ENCODE data around the gene TMEM256. TPM values are rescaled to one million over a fixed set of nuclear protein-coding genes. Genes with fewer than 3 reads are reported as not detected.

Gene TMEM256
- polyA plus RNA-seq, 1 donor from 2014 or later = 161 TPM

DNA sequence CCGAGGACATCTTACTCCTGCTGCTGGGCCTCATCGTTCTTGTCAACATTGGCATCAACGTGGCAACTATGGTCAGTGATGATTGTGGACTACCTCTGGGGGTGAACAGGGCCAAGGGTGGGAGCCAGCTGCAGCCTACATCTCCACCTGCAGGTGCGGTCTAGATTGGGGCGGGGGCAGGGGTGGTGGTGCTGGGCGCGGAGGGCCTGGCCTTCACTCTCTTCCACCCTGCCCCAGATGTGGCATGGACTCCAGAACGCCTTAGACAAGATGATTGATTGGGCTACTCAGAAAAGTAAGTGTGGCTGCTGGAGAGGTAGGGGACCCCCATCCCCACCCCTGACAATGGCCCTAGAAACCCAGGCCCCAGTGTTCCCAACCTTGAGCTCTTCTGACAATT, 21.9 kb upstream of the TMEM256 start:
- Histone ChIP-seq H3K4me3 (ENCODE audit: low read length) (no peak overlapping the region), H2AFZ (ENCODE audit: low read depth, low read length) (no peak overlapping the region), H3K27ac (ENCODE audit: low read length) (no peak overlapping the region), H3K9me3 (ENCODE audit: low read length) (no peaks in the 10 kb centered on the region), H3K9me2 (ENCODE audit: insufficient read depth, low read length) (no peaks in the 10 kb centered on the region), H3K36me3 (ENCODE audit: insufficient read depth, low read length) (no peaks in the 10 kb centered on the region), H3K27me3 (ENCODE audit: insufficient read depth, low read depth, low read length) (no peaks in the 10 kb centered on the region), H3K4me2 (ENCODE audit: low read length) (no peak overlapping the region), H4K20me1 (ENCODE audit: insufficient read depth) (no peaks in the 10 kb centered on the region), H3K79me2 (replicated peaks; ENCODE audit: insufficient read depth, low read length) (no peaks in the 10 kb centered on the region), H3F3A (ENCODE audit: insufficient read depth, low read length, poor library complexity, severe bottlenecking) (no peaks in the 10 kb centered on the region), H3K9ac (ENCODE audit: low read length) (no peak overlapping the region)
- TF ChIP-seq RAD21 (conservative IDR thresholded peaks at IDR 0.05) (no peak), SMC3 (conservative IDR thresholded peaks at IDR 0.05; ENCODE audit: poor library complexity) (no peak), EZH2 (IDR thresholded peaks at IDR 0.05; ENCODE audit: borderline replicate concordance, insufficient read depth, low read length, poor library complexity, severe bottlenecking) (no peak), EP300 (conservative IDR thresholded peaks at IDR 0.05; ENCODE audit: poor library complexity, severe bottlenecking) (no peak), REST (IDR thresholded peaks at IDR 0.05; ENCODE audit: borderline replicate concordance) (no peak), MXI1 (conservative IDR thresholded peaks at IDR 0.05; ENCODE audit: poor library complexity, severe bottlenecking) (no peak), POLR2AphosphoS5 (IDR thresholded peaks at IDR 0.05) (no peak), TAF1 (IDR thresholded peaks at IDR 0.05; ENCODE audit: low read depth) (no peak)
- TF ChIP-seq, protein P1, sequence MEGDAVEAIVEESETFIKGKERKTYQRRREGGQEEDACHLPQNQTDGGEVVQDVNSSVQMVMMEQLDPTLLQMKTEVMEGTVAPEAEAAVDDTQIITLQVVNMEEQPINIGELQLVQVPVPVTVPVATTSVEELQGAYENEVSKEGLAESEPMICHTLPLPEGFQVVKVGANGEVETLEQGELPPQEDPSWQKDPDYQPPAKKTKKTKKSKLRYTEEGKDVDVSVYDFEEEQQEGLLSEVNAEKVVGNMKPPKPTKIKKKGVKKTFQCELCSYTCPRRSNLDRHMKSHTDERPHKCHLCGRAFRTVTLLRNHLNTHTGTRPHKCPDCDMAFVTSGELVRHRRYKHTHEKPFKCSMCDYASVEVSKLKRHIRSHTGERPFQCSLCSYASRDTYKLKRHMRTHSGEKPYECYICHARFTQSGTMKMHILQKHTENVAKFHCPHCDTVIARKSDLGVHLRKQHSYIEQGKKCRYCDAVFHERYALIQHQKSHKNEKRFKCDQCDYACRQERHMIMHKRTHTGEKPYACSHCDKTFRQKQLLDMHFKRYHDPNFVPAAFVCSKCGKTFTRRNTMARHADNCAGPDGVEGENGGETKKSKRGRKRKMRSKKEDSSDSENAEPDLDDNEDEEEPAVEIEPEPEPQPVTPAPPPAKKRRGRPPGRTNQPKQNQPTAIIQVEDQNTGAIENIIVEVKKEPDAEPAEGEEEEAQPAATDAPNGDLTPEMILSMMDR (IDR thresholded peaks at IDR 0.05; ENCODE audit: poor library complexity, severe bottlenecking) = no peak

DNA sequence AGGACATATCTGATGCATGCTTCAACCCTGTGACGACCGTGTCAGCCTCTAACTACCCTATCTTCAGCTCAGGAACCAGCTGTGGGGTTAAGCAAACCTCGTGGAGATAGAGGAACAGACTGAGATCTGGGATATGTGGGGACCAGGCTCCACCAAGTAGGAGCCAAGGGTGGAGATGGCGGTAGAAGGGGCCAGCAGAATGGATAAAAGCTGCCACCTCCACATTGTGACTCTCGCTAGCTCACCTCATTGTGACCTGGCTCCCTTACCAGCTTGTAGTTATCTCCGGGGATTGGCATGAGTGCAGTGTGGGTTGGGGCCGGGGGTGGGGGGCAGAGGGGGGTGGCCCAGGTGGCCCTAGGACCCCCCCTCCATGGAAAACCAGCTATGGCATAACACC, 21.4 kb upstream of the TMEM256 start, which contains the start of gene SPEM2:
Gene SPEM2 (plus strand): TSS at position 301 of the 400 bp plus-strand sequence. CDS start 73 bp downstream, at position 374.
- Histone ChIP-seq H3K9ac (ENCODE audit: low read length) (no peak within 1 kb of the TSS), H3K36me3 (ENCODE audit: insufficient read depth, low read length) (no peaks in the 10 kb centered on the region), H3K27ac (ENCODE audit: low read length) (no peak within 1 kb of the TSS), H3K9me2 (ENCODE audit: insufficient read depth, low read length) (no peaks in the 10 kb centered on the region), H2AFZ (ENCODE audit: low read depth, low read length) (no peak within 1 kb of the TSS), H4K20me1 (ENCODE audit: insufficient read depth) (no peaks in the 10 kb centered on the region), H3K9me3 (ENCODE audit: low read length) (no peaks in the 10 kb centered on the region), H3K4me3 (ENCODE audit: low read length) (no peak within 1 kb of the TSS), H3K79me2 (replicated peaks; ENCODE audit: insufficient read depth, low read length) (no peaks in the 10 kb centered on the region), H3K27me3 (ENCODE audit: insufficient read depth, low read depth, low read length) (no peaks in the 10 kb centered on the region), H3K4me2 (ENCODE audit: low read length) (no peak within 1 kb of the TSS), H3F3A (ENCODE audit: insufficient read depth, low read length, poor library complexity, severe bottlenecking) (no peaks in the 10 kb centered on the region)
- TF ChIP-seq, protein P1 (IDR thresholded peaks at IDR 0.05; ENCODE audit: poor library complexity, severe bottlenecking) = no peak
- no peak for TF ChIP-seq POLR2AphosphoS5 (IDR thresholded peaks at IDR 0.05)
- TF ChIP-seq TAF1 (IDR thresholded peaks at IDR 0.05; ENCODE audit: low read depth) = no peak
- no peak for TF ChIP-seq EP300 (conservative IDR thresholded peaks at IDR 0.05; ENCODE audit: poor library complexity, severe bottlenecking)
- no peak for TF ChIP-seq EZH2 (IDR thresholded peaks at IDR 0.05; ENCODE audit: borderline replicate concordance, insufficient read depth, low read length, poor library complexity, severe bottlenecking)
- TF ChIP-seq RAD21 (conservative IDR thresholded peaks at IDR 0.05) = no peak
- TF ChIP-seq REST (IDR thresholded peaks at IDR 0.05; ENCODE audit: borderline replicate concordance) = no peak
- no peak for TF ChIP-seq SMC3 (conservative IDR thresholded peaks at IDR 0.05; ENCODE audit: poor library complexity)
- no peak for TF ChIP-seq MXI1 (conservative IDR thresholded peaks at IDR 0.05; ENCODE audit: poor library complexity, severe bottlenecking)
